ENCODE results near the gene SAV1. TPM values are rescaled to one million over a fixed set of nuclear protein-coding genes. Genes with fewer than 3 reads are reported as not detected.
"Not testable (repeated sequence)": the region's sequence is repeated elsewhere in the genome, so short reads cannot be mapped to it uniquely, and the experiment has no call there.

SAV1 gene
- total RNA-seq, 1 experiment from 2014 or later = 66.2 TPM

- no TSS peak for BruUV-seq (replicated peaks)
- DNase-seq = no peak
- Histone ChIP-seq H4K20me1 (ENCODE audit: low read length) (no peaks in the 10 kb centered on the region), H3K4me3 (ENCODE audit: low read length) (no peak overlapping the region), H2AFZ (ENCODE audit: low read length) (no peak overlapping the region), H3K79me2 (ENCODE audit: low read length) (no peaks in the 10 kb centered on the region), H3F3A (ENCODE audit: low read length, unreplicated experiment) (no peaks in the 10 kb centered on the region), H3K9me2 (replicated peaks; ENCODE audit: low read length) (no peaks in the 10 kb centered on the region), H3K9me3 (ENCODE audit: low read length) (no peaks in the 10 kb centered on the region), H3K36me3 (ENCODE audit: low read depth, low read length) (no peaks in the 10 kb centered on the region), H3K4me2 (ENCODE audit: low read length) (no peak overlapping the region), H3K27ac (ENCODE audit: low read length) (no peak overlapping the region), H3K4me1 (ENCODE audit: insufficient read depth, low read length) (no peaks in the 10 kb centered on the region), H3K27me3 (ENCODE audit: low read length) (no peaks in the 10 kb centered on the region), H3K9ac (ENCODE audit: low read length) (no peak overlapping the region)
- no peak for TF ChIP-seq EZH2 (IDR thresholded peaks at IDR 0.05; ENCODE audit: low read length, unreplicated experiment)
- no peak for TF ChIP-seq CTCF (conservative IDR thresholded peaks at IDR 0.05; ENCODE audit: low read depth, low read length)
- no peak for TF ChIP-seq EZH2phosphoT487 (IDR thresholded peaks at IDR 0.05; ENCODE audit: borderline replicate concordance, low read length)
- CTCF ChIA-PET = no interaction called here
- intact Hi-C loops (cut with micrococcal nuclease) = no loop called here
- POLR2A ChIA-PET (ENCODE audit: unreplicated experiment) = no interaction called here
- no peak for ATAC-seq
Measured at GRCh38 chr14:50704454-50705010, 36.4 kb upstream of the SAV1 start.

DNA sequence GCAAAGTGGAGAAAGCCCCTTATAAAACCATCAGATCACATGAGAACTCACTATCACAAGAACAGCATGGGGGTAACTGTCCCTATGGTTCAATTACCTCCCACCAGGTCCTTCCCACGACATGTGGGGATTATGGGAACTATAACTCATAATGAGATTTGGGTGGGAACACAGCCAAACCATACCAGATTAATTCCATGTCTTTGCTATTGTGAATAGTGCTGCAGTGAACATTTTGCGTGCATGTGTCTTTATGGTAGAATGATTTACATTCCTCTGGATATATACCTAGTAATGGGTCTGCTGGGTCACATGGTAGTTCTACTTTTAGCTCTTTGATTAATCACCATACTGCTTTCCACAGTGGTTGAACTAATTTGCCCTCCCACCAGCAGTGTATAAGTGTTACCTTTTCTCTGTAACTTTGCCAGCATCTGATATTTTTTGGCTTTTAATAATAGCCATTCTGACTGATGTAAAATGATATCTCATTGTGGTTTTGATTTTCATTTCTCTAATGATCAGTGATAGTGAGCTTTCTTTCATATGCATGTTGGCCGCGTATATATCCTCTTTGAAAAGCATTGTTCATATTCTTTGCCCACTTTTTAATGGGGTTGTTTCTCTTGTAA is 29.7 kb upstream of the SAV1 start:
- Histone ChIP-seq H2AFZ (ENCODE audit: low read length) (no peak overlapping the region), H3F3A (ENCODE audit: low read length, unreplicated experiment) (no peaks in the 10 kb centered on the region), H3K79me2 (ENCODE audit: low read length) (no peaks in the 10 kb centered on the region), H3K4me2 (ENCODE audit: low read length) (no peak overlapping the region), H3K27me3 (ENCODE audit: low read length) (no peaks in the 10 kb centered on the region), H3K9ac (ENCODE audit: low read length) (no peak overlapping the region), H3K36me3 (ENCODE audit: low read depth, low read length) (no peaks in the 10 kb centered on the region), H3K9me2 (replicated peaks; ENCODE audit: low read length) (no peaks in the 10 kb centered on the region), H3K9me3 (ENCODE audit: low read length) (no peaks in the 10 kb centered on the region), H4K20me1 (ENCODE audit: low read length) (no peaks in the 10 kb centered on the region), H3K4me1 (ENCODE audit: insufficient read depth, low read length) (no peaks in the 10 kb centered on the region), H3K4me3 (ENCODE audit: low read length) (no peak overlapping the region), H3K27ac (ENCODE audit: low read length) (no peak overlapping the region)
- no TSS peak for BruUV-seq (replicated peaks)
- ATAC-seq (no peak; the same call in 1 of the 2 replicates), DNase-seq (no peak)
- TF ChIP-seq EZH2 (IDR thresholded peaks at IDR 0.05; ENCODE audit: low read length, unreplicated experiment) = no peak
- POLR2A ChIA-PET (ENCODE audit: unreplicated experiment) = interaction anchor here (0.6 kb wide), 1 partner anchor 14 kb away, joined by 11 read pairs; no protein-coding TSS in a partner anchor
- intact Hi-C loops (cut with micrococcal nuclease) = no loop called here
- CTCF ChIA-PET = no interaction called here

GRCh38 chr14:50694260-50694659 is 26.2 kb upstream of the SAV1 start:
- ATAC-seq; H3K4me1 ChIP-seq (ENCODE audit: insufficient read depth, low read length); H3K9ac ChIP-seq (ENCODE audit: low read length); intact Hi-C loops (cut with micrococcal nuclease); H3K9me2 ChIP-seq (replicated peaks; ENCODE audit: low read length); H3K36me3 ChIP-seq (ENCODE audit: low read depth, low read length); H3K9me3 ChIP-seq (ENCODE audit: low read length); BruUV-seq (replicated peaks); H3K4me2 ChIP-seq (ENCODE audit: low read length); H3F3A ChIP-seq (ENCODE audit: low read length, unreplicated experiment); H2AFZ ChIP-seq (ENCODE audit: low read length); POLR2A ChIA-PET (ENCODE audit: unreplicated experiment); H3K27me3 ChIP-seq (ENCODE audit: low read length); DNase-seq; CTCF ChIA-PET; H3K4me3 ChIP-seq (ENCODE audit: low read length); H4K20me1 ChIP-seq (ENCODE audit: low read length); H3K79me2 ChIP-seq (ENCODE audit: low read length); H3K27ac ChIP-seq (ENCODE audit: low read length): not testable (repeated sequence)

Data from PC-3 (cell line).